Transverse colon (tissue), 4 donors: ENCODE results near the gene KLK8.

Experiments used
- CTCF ChIP-seq, 5 experiments: fragments of 200-600 bp in 3 of 5; fragments of 450-650 bp in 2 of 5; sonication (generic) in 3 of 5; IDR thresholded peaks; 1 replicate in 2 of 5; 2 replicates in 3 of 5; pipeline ENCODE4 v1.5.1; 2016 to 2017; ENCODE audit warnings: antibody characterized with exemption in 5 of 5, inconsistent platforms in 3 of 5, mild to moderate bottlenecking in 2 of 5, moderate library complexity in 1 of 5
- EP300 ChIP-seq: sonication (generic); formaldehyde crosslinking; IDR thresholded peaks from one replicate; pipeline ENCODE4 v1.6.1; 2017; ENCODE audit warnings: antibody characterized with exemption, low read depth
- POLR2A ChIP-seq: fragments of 450-650 bp; IDR thresholded peaks from one replicate; pipeline ENCODE4 v1.6.1; 2016; ENCODE audit warnings: antibody characterized with exemption, mild to moderate bottlenecking, moderate library complexity
- POLR2AphosphoS5 ChIP-seq, 3 donors: sonication (generic); formaldehyde crosslinking; IDR thresholded peaks; one replicate each; pipeline ENCODE4 v1.6.1; 2016; ENCODE audit warnings: antibody characterized with exemption in 3 of 3

- no peak for TF ChIP-seq POLR2A
- no peak for TF ChIP-seq POLR2AphosphoS5 (IDR thresholded peaks at IDR 0.05)
- TF ChIP-seq CTCF (IDR thresholded peaks at IDR 0.05): no peak
- no peak for TF ChIP-seq EP300
Measured at GRCh38 chr19:51010066-51010795, 8.8 kb upstream of the KLK8 start.
